ENCODE data around the gene ZBTB7A.
A peak's percentile ranks its signal among the peaks of the same experiment; 100 is the strongest.
"Not testable (repeated sequence)": the region's sequence is repeated elsewhere in the genome, so short reads cannot be mapped to it uniquely, and the experiment has no call there.

Gene ZBTB7A

GRCh38 chr19:4009990-4010807 is 56.5 kb downstream of the ZBTB7A start:
- DNase-seq (ENCODE audit: low read depth, low spot score): no peak
- no peak overlapping the region for H3K4me3 ChIP-seq (ENCODE audit: low read length)

GRCh38 chr19:4007836-4008539 is 58.7 kb downstream of the ZBTB7A start:
- no peak for DNase-seq (ENCODE audit: low read depth, low spot score)
- peak overlapping the region; percentile 71 for H3K4me3 ChIP-seq (ENCODE audit: low read length)

GRCh38 chr19:4007021-4007835 is 59.5 kb downstream of the ZBTB7A start, which contains the start of gene PIAS4:
Gene PIAS4, plus strand, starts transcription at chr19:4007736. Its CDS starts 25 bp downstream, at chr19:4007761.
- peak; percentile 91 for DNase-seq (ENCODE audit: low read depth, low spot score)
- H3K4me3 ChIP-seq (ENCODE audit: low read length): peak within 1 kb of the TSS; percentile 77

GRCh38 chr19:4005436-4005835 is 61.3 kb downstream of the ZBTB7A start:
- not testable (repeated sequence) for DNase-seq (ENCODE audit: low read depth, low spot score); H3K4me3 ChIP-seq (ENCODE audit: low read length)

GRCh38 chr19:4000798-4001197 is 65.9 kb downstream of the ZBTB7A start:
- not testable (repeated sequence) for H3K4me3 ChIP-seq (ENCODE audit: low read length); DNase-seq (ENCODE audit: low read depth, low spot score)

GRCh38 chr19:3998667-3999412 is 67.9 kb downstream of the ZBTB7A start:
- not testable (repeated sequence) for DNase-seq (ENCODE audit: low read depth, low spot score); H3K4me3 ChIP-seq (ENCODE audit: low read length)

- no peak for DNase-seq (ENCODE audit: low read depth, low spot score)
- no peak overlapping the region for H3K4me3 ChIP-seq (ENCODE audit: low read length)
These were observed 71.1 kb downstream of the ZBTB7A start for GRCh38 chr19:3995607-3996006.

Measured in Jurkat, Clone E6-1 (cell line).